Right ventricle myocardium superior (tissue), 1 donor: ENCODE data around the gene NAT9. TPM values are rescaled to one million over a fixed set of nuclear protein-coding genes. Genes with fewer than 3 reads are reported as not detected.
A peak's percentile ranks its signal among the peaks of the same experiment; 100 is the strongest.

Source experiments
- ATAC-seq: fragments of 200-7000 bp; cut with Tn5 transposase; one replicate; pipeline ENCODE4 v1.9.1; 2020; ENCODE audit warnings: mild to moderate bottlenecking; ENCODE audit not compliant: poor library complexity
- DNase-seq: peaks from one replicate; pipeline ENCODE4 v3.0.0-alpha.2; 2020
- intact Hi-C: fragments of 100-400 bp; cut with DNase I; formaldehyde crosslinking; loops from one replicate; pipeline ENCODE4 v1.11.2; 2022
- total RNA-seq: library from RNA; stranded (reverse); fragmentation: NEBNext Ultra II Directional; extraction: Animal tissue kit (Norgen Biotek cat#: 25700); gene quantifications from one replicate; pipeline ENCODE4 v1.2.1, GENCODE V29; 2021
- donor health status: DM: no; HTN: yes; CAD: no; lungs with severe emphysema.

Gene NAT9
- total RNA-seq, 1 donor from 2014 or later = 18.6 TPM

DNA sequence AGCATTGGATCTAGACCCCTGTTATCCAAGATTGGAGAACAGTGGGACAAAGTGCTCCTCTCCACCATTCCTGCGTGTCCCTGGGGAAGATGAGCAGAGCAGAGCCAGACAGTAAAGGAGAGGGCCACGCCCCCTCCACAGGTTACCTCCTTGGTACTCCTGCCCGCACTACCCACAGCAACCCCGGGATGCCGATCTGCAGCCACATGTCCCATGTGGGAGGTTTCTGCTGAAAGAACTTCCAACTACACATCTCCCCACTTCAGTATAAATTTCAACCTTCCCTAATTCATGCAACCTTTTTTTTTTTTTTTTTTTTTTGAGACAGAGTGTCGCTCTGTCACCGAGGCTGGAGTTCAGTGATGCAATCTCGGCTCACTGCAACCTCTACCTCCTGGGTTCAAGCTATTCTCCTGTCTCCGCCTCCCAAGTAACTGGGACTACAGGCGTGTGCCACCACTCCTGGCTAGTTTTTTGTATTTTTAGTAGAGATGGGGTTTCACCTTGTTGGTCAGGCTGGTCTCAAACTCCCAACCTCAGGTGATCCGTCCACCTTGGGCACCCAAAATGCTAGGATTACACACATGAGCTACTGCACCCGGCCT is 36.8 kb downstream of the NAT9 start:
- intact Hi-C loops = loop anchor here (10.0 kb wide), 1 partner anchor 85 kb away; no protein-coding TSS in a partner anchor
- DNase-seq (no peak), ATAC-seq (no peak)

DNA sequence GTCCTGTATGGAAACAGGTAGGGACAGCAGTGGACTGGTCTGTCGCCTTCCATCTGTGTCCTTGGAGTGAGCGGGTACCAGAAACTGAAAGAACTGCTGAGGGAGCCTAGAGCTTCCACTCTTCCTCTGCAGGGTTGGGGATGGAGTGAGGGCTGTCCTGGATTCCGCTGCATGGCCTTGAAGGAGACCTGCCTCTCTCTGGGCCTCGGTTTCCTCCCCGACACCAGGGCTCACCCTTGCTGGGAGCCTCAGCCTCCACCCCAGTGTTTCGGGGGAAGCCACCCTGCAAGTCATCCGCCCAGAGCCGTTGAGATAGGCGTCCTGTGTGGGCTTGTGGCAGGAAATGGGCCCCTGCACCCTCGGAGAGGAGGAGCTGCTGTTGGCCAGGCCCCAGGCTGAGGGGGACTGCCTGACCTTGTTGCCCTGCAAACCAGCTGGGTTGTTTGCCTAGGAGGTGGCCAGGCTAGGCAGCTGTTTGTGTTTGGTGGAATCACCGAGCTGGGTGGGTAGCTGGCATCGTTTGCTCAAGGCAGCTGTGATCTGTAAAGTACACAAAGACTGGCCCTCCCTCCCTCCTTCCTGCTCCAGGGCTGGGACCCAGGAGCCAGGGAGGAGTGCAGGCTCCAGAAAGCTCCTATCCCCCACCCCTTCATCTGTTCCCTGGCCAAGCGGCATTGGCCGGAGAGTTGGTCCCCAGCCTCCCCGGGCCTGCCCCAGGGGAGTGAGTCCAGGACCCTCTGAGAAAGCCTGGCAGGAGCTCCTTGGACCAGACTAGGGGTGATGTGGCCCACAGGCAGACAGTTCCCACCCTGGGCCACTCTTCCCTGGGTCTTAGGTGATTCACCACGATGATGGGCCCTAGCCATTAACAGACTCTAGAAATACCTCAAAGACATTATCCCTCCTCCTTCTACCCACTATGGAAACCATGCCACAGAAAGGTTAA is 37.8 kb downstream of the NAT9 start:
- intact Hi-C loops = loop anchor here (10.0 kb wide), 1 partner anchor 84 kb away; no protein-coding TSS in a partner anchor
- DNase-seq (peak; percentile 64), ATAC-seq (peak; percentile 30)

DNA sequence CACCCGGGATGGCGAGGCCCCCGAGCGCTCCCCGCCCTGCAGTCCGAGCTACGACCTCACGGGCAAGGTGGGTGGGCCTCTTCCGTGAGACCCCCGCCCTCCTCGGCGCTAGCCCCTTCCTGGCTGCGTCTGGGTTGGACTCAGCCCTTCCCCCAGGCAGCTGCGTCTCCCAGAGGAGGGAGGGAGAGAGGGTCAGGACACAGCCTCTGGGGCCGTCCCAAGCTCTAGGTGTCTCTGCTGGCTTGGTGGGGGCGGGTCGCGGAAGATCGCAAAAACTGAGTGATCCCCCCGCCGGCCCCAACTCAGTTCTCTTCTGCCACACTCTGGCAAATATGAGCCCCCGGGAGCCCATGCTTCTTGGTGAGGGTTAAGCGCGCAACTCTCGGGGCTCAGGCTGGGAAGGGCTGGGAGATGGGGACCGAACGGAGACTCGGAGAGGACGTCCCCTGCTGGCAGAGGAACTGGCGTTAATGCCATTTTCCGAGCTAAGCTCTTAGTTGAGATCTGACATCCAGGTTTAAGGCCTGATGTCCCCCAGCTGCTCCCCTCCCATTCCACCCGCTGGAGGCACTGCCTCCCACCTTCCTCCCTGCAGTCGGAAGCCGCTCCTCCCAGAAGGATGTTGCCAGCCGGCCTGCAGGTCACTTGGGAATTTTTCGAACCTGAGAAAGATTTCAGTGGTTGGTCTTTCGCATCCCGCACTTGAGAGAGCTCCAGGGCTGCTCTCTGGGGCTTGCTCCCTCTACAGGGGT is 38.7 kb downstream of the NAT9 start:
- ATAC-seq (peak; percentile 26), DNase-seq (no peak)
- intact Hi-C loops = loop anchor here (10.0 kb wide), 1 partner anchor 83 kb away; no protein-coding TSS in a partner anchor

DNA sequence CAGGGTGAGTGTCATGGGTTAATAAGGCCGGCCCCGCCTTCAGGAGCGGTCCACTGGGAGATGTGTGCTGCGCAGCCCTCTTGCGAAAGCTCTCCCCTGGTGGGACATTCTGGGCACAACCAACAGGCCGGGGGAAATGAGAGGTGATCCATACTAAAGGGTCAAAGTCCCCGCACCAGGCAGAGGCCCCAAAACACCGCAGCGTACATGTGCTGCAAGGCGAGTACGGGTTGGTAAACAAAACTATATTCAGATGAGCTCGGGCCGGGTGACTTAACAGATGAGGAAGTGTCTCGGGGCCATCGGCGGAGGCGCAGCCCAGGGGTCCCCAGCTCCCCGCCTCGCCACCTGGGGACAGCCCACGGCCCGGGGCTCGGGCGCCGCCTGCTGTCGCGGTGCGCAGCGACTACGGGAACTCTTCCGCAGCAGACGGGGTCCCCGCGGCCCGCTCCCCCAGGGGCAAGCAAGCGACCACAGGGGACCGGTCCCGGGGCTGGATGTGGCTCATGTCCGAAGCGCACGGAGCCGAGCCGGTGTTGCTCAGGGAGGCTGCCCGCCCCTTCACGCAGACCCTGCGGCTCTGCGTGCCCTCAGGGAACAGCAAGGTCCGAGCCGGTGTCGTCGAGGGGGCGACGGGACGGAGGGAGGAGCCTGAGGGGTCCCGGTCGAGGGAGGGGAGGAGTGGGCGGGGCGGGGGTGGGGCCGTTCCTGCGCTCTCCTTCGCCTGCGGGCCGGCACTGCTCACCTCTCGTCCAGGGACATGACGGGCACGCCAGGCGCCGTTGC is 39.4 kb downstream of the NAT9 start, which contains the start of gene RAB37:
Gene RAB37, plus strand, starts transcription at position 744 of the 786 bp plus-strand sequence. Its CDS starts 17 bp downstream, at position 761.
- ATAC-seq (peak; percentile 81), DNase-seq (peak; percentile 78)
- intact Hi-C loops = loop anchor here (10.0 kb wide), 1 partner anchor 82 kb away; no protein-coding TSS in a partner anchor

DNA sequence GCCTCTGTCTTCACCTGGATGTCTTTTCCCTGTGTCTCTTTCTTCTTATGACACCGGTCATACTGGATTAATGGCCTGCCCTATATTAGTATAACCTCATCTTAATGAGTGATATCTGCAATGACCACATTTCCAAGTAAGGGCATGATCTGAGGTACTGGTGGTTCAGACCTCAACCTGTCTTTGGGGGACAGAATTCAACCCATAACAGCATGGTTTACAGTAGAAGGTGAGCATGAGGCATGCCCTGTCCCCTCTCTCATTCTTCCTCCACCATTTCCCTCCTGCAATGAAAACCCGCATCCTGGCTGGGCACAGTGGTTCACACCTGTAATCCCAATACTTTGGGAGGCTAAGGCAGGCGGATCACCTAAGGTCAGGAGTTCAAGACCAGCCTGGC is 41.9 kb downstream of the NAT9 start:
- ATAC-seq (no peak), DNase-seq (no peak)
- intact Hi-C loops = loop anchor here (10.0 kb wide), 1 partner anchor 79 kb away; no protein-coding TSS in a partner anchor

DNA sequence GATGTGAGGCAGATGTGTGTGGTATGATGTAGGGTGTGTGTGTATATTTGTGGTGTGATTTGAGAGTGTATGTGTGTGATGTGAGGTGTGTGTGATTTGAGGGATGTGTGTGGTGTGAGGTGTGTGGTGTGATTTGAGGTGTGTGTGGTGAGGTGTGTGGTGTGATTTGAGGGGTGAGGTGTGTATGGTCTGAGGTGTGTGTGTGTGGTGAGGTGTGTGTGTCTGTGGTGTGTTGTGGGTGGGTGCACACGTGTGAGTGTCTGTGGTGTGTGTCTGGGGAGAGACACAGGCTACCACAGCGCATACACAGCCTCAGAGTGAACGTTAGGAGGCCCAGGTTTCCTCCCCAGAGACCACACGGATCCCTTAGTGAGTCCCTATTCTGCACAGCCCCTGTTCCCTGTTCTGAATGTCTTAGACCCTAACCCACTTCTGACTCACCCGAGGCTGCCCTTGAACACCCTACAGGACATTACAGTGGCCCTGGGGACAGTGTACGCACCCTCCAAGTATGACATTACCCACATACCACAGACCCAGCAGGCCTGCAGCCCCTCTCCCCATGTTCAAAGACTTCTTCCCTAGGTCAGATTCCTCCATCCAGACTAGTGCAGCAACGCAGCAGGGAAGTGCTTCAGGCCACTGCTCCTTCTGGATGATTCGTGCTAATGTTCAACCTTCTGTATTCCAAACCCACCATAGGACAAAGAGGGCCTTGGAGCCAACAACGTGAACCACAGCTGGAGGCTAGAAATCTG is 42.6 kb downstream of the NAT9 start:
- intact Hi-C loops = loop anchor here (10.0 kb wide), 1 partner anchor 79 kb away; no protein-coding TSS in a partner anchor
- ATAC-seq (no peak), DNase-seq (no peak)

DNA sequence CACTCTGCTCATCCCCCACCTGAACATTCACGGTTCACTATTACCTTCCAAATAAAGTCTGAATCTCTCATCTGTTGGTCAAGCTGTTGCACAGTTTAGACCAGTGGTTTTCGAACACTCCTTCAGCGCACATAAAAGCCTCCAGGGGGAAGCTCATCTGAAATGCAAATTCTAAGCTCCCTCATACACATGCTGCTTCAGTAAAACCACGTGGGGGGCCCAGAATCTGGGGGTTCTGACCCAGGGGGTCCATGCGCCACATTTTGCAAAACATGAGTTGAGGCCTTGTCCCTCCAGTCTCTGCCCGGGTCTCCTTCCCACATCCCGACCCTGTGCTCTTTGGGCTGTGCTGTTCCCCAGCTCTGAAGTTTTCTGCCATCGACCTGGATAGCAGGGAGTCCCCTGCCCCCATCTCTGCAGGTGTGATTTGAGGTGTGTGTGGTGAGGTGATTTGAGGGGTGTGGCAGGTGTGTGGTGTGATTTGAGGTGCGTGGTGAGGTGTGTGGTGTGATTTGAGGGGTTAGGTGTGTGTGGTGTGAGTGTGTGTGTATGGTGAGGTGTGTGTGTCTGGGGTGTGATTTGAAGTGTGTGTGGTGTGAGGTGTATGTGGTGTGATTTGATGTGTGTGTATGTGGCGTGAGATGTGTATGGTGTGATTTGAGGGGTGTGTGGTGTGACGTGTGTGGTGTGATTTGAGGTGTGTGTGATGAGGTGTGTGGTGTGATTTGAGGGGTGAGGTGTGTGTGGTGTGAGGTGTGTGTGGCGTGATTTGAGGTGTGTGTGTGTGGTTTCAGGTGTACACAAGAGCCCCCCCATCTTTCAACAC is 43.9 kb downstream of the NAT9 start:
- intact Hi-C loops = loop anchor here (10.0 kb wide), 1 partner anchor 77 kb away; no protein-coding TSS in a partner anchor
- ATAC-seq = no peak
- no peak for DNase-seq

DNA sequence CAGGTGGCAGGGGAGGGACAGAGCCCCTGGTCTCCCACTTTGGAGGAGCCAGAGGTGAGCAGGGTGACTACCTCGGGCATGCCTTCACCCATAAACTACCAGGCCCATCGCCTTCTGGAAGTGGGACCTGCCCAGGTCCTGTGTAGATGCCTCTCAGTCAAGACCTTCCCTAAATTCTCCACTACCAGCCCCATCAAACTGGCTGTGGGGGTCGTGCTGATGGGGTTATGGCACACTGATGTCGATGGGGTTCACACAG is 44.9 kb downstream of the NAT9 start:
- DNase-seq (no peak), ATAC-seq (no peak)
- intact Hi-C loops = loop anchor here (10.0 kb wide), 1 partner anchor 76 kb away; no protein-coding TSS in a partner anchor

DNA sequence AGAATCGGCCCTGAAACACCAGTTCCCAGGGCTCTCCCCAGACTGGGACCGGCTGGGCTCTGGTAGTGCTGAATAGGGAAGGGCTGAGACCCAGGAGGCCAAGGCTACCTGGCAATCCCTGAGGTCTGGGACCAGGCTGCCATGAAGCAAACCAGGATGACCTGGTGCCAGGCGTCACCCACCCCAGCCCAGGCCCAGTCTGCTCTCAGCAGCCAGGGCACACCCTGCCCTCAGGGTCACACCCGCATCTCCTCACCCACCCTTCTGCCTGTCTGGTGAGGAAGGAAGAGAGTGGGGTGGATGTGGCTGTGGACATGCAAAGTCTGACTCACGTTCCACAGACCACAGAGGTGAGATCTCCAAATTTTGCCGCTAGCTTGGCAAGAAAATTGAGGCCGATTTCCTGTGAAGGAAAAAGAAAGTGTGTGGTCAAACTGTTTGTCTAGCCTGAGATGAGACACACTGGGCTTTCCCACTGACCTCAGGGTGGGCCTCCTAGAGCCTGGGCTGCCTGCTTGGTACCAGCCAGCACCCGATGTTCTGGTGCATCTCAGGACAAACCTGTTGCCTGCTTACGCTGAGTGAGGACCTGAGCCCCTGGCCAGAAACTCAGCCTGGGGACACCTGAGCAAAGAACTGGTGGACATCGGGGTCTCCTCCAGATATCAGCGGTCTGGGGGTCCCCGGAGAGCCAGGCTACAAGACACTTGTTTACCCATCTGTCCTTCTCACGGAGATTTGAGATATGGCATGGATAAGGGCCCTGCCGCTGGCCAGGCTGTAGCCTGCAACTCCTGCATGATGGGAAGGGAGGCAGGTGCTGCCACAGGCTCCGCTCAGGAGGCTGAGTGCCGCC is 45.4 kb downstream of the NAT9 start:
- ATAC-seq = peak; percentile 25
- DNase-seq = no peak
- intact Hi-C loops = loop anchor here (10.0 kb wide), 1 partner anchor 76 kb away; no protein-coding TSS in a partner anchor

DNA sequence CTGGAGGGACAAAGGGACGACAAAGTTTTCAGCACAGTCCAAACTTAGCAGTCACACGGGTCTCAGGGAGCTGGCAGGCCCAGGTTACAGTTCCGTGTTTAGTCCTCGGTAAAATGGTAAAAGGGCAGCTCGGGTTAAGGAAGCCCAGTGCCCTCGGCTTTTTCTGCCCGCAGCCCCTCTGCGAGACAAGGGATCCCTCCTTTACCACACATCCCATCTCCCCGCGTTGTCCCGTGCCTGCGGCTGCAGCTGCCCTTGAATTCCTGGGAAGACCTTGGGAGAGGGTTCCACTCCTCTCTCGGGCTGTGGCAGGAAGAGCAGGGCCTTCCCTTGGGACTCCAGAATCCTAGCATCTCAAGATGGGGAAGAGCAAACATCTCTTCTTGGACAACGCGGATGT is 46.3 kb downstream of the NAT9 start:
- DNase-seq = no peak
- intact Hi-C loops = loop anchor here (10.0 kb wide), 1 partner anchor 75 kb away; no protein-coding TSS in a partner anchor
- no peak for ATAC-seq

DNA sequence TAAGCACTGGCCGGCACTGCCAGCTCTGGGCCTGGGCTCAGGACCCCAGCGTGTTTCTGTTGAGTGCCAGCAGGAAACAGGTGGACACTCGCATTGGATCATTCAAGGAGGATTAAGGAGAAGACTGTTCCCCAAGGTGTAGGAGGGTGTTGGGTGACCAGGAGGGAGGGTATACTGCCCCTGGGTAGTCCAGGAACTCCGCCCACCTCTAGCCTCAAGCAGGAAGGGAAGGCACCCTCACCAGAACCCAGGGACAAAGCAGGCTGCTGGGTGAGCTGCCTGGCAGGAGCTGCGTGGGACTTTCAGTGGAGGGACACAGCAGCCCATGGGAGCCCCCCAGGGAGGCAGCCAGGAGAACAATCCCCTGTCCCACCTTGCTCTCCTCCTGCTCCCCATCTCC is 46.8 kb downstream of the NAT9 start:
- DNase-seq (no peak), ATAC-seq (no peak)
- intact Hi-C loops = no loop called here

DNA sequence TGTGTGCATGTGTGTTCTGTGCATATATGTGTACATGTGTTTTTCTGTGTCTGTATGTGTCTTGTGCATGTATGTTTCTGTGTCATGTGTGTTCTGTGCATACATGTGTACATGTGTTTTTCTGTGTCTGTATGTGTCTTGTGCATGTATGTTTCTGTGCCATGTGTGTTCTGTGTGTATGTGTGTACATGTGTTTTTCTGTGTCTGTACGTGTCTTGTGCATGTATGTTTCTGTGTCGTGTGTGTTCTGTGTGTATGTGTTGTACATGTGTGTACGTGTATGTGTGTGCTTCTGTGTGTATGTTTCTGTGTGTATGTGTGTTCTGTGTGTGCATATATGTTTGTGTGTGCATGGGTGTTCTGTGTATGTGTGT is 47.5 kb downstream of the NAT9 start:
- intact Hi-C loops = no loop called here
- no peak for DNase-seq
- no peak for ATAC-seq

DNA sequence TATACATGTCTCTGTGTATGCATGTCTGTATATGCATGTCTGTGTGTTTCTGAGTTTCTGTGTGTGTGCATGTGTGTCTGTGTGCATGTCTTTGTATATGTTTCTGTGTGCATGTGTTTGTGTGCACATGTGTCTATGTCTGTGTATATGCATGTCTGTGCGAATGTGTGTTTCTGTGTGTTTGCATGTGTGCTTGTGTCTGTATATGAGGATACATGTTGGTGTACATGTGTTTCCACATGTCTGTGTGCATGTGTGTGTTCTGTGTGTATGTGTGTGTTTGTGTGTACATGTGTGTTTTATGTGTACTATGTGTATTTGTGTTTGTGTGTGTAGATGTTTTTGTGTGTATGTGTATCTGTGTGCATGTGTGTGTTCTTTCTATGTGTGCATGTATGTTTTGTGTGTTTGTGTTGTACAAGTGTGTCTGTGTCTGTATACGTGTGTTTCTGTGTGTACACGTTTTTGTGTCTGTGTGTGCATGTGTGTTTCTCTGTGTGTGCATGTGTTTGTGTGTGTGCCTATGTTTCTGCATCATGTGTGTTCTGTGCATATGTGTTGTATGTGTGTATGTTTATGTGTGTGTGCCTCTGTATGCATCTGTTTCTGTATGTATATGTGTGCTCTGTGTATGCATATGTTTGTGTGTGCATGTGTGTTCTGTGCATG is 48.0 kb downstream of the NAT9 start:
- ATAC-seq = no peak
- intact Hi-C loops = no loop called here
- no peak for DNase-seq

DNA sequence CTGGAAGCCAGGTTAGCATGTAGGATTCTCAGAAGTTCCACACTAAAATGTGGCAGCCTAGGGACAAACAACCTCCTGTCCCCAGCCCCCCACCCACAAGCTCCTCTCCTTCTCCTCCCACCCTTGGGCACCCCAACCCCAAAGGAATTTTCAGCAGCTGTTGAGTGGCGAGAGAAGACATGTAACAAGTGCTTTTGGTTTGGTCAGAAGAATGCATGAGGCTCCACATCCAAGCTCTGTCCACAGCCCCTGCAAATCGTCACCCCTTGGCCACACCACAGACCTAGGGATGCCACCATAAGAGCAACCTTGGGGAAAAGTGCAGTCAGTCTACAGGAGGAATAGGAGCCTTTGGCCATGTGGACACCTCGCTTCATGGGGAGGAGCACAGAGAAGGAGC is 51.0 kb downstream of the NAT9 start:
- no peak for ATAC-seq
- intact Hi-C loops = no loop called here
- DNase-seq = no peak

DNA sequence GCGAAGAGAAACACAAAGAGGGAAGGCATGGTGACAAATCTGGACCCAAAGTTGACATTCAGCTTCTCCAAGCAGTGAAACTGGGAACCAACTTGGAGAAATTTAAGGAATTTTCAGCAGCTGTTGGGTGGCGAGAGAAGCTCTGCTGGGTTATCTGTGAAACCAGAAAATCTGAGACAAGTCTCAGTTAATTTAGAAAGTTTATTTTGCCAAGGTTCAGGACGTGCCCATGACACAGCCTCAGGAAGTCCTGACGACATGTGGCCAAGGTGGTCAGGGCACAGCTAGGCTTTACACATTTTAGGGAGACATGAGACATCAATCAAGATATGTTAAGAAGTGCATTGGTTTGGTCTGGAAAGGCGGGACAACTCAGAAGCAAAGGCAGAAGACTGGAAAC is 52.3 kb downstream of the NAT9 start:
- ATAC-seq = no peak
- no peak for DNase-seq
- intact Hi-C loops = no loop called here
